Parathyroid adenoma (tissue), 2 donors: ENCODE data around the gene GLB1L3.

ENCODE experiments used
- H2AFZ ChIP-seq: fragments of 300-600 bp; sonication (generic); one replicate; pipeline ENCODE4 v1.7.0; 2017; ENCODE audit warnings: antibody characterized with exemption, mild to moderate bottlenecking
- H3K27ac ChIP-seq: fragments of 300-600 bp; sonication (generic); one replicate; pipeline ENCODE4 v1.7.0; 2017
- H3K27me3 ChIP-seq: fragments of 300-600 bp; sonication (generic); one replicate; pipeline ENCODE4 v1.7.0; 2017; ENCODE audit warnings: low read length; ENCODE audit not compliant: control insufficient read depth, insufficient read depth
- H3K36me3 ChIP-seq: fragments of 300-600 bp; sonication (generic); one replicate; pipeline ENCODE4 v1.7.0; 2017; ENCODE audit warnings: low read length; ENCODE audit not compliant: control insufficient read depth, insufficient read depth
- H3K4me1 ChIP-seq: fragments of 300-600 bp; sonication (generic); one replicate; pipeline ENCODE4 v1.7.0; 2017; ENCODE audit warnings: control low read depth
- H3K4me2 ChIP-seq: fragments of 300-600 bp; sonication (generic); one replicate; pipeline ENCODE4 v1.7.0; 2017; ENCODE audit warnings: low read length
- H3K4me3 ChIP-seq: fragments of 300-600 bp; sonication (generic); one replicate; pipeline ENCODE4 v1.7.0; 2017; ENCODE audit warnings: low read depth, low read length
- H3K79me2 ChIP-seq: fragments of 300-600 bp; sonication (generic); one replicate; pipeline ENCODE4 v1.7.0; 2017; ENCODE audit warnings: control low read depth
- H3K9ac ChIP-seq: fragments of 300-600 bp; sonication (generic); one replicate; pipeline ENCODE4 v1.7.0; 2017; ENCODE audit warnings: mild to moderate bottlenecking
- H3K9me3 ChIP-seq: fragments of 300-600 bp; sonication (generic); one replicate; pipeline ENCODE4 v1.7.0; 2017; ENCODE audit warnings: low read length; ENCODE audit not compliant: control insufficient read depth
- CTCF ChIP-seq: fragments of 300-600 bp; sonication (generic); IDR thresholded peaks from one replicate; pipeline ENCODE4 v1.7.0; 2017; ENCODE audit warnings: antibody characterized with exemption, mild to moderate bottlenecking
- donor health status: primary hyperparathyroidism.

Gene GLB1L3

GRCh38 chr11:134361661-134362060 lies 85.5 kb downstream of the GLB1L3 start:
- no peak overlapping the region for H3K9ac ChIP-seq

GRCh38 chr11:134362192-134362901 lies 86.2 kb downstream of the GLB1L3 start:
- Histone ChIP-seq H3K9me3 (no peaks in the 10 kb centered on the region), H3K9ac (no peak overlapping the region)

More at GRCh38 chr11:134361661-134362060, 85.5 kb downstream of the GLB1L3 start:
- Histone ChIP-seq H3K27ac (no peak overlapping the region), H3K36me3 (no peaks in the 10 kb centered on the region), H3K27me3 (no peaks in the 10 kb centered on the region), H3K4me1 (peaks cover 11% of the 10 kb centered on the region), H3K4me2 (no peak overlapping the region), H3K9me3 (no peaks in the 10 kb centered on the region), H3K4me3 (no peak overlapping the region), H3K79me2 (no peaks in the 10 kb centered on the region), H2AFZ (no peak overlapping the region)
- no peak for TF ChIP-seq CTCF

DNA sequence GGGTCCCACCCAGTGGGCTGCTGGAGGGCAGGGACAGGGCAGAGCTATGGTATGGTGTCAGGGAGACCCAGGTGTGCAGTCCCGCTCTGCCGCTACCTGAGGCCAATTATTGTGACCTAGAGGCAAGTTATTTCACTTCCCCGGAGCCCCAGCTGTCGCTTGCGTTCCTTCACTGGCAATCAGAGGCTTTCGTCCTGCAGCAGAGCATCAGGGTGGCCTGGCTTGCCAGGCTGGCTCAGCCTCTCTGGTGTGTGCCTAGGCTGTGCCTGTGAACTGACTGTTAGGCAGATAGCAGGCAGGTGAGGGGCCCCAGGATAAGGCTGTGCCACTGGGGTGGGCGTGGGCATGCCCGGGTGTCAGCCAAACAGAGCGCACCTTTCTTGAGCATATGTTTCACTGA lies 87.0 kb downstream of the GLB1L3 start:
- Histone ChIP-seq H3K4me2 (no peak overlapping the region), H3K36me3 (no peaks in the 10 kb centered on the region), H3K4me3 (no peak overlapping the region), H3K9ac (no peak overlapping the region), H2AFZ (no peak overlapping the region), H3K4me1 (peaks cover 11% of the 10 kb centered on the region), H3K27me3 (no peaks in the 10 kb centered on the region), H3K79me2 (no peaks in the 10 kb centered on the region), H3K27ac (peak overlapping the region; percentile 54), H3K9me3 (no peaks in the 10 kb centered on the region)
- no peak for TF ChIP-seq CTCF

More at GRCh38 chr11:134362192-134362901, 86.2 kb downstream of the GLB1L3 start:
- no peak overlapping the region for H2AFZ ChIP-seq
- no peak overlapping the region for H3K4me3 ChIP-seq
- no peak overlapping the region for H3K27ac ChIP-seq
- no peak for TF ChIP-seq CTCF
- H3K36me3 ChIP-seq = no peaks in the 10 kb centered on the region
- H3K4me2 ChIP-seq = no peak overlapping the region
- no peaks in the 10 kb centered on the region for H3K79me2 ChIP-seq
- H3K4me1 ChIP-seq = peaks cover 11% of the 10 kb centered on the region
- no peaks in the 10 kb centered on the region for H3K27me3 ChIP-seq

DNA sequence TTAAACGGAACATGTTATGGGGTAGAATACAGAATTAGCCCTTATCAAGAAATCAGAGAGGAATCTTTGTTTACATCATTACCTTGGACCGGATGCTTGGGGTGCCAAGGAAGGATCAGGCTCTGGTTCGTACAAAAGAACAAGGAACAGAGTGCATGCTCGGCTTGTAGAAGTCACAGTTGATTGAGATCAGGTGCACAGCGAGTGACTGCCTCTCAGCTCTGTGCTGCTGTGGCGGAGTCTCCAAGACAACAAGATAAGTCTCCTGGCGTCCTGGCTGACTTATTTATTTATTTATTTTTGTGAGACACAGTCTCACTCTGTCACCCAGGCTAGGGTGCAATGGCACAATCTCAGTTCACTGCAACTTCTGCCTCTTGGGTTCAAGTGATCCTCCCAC lies 87.4 kb downstream of the GLB1L3 start:
- TF ChIP-seq CTCF = no peak
- Histone ChIP-seq H3K36me3 (no peaks in the 10 kb centered on the region), H3K4me3 (no peak overlapping the region)

GRCh38 chr11:134364261-134364660 lies 88.1 kb downstream of the GLB1L3 start:
- H3K9me3 ChIP-seq = no peaks in the 10 kb centered on the region
- no peaks in the 10 kb centered on the region for H3K79me2 ChIP-seq
- H3K4me1 ChIP-seq = peaks cover 11% of the 10 kb centered on the region
- H3K4me3 ChIP-seq = no peak overlapping the region
- no peaks in the 10 kb centered on the region for H3K36me3 ChIP-seq
- H3K27me3 ChIP-seq = no peaks in the 10 kb centered on the region
- TF ChIP-seq CTCF = no peak
- H3K27ac ChIP-seq = no peak overlapping the region
- no peak overlapping the region for H3K4me2 ChIP-seq
- no peak overlapping the region for H3K9ac ChIP-seq
- no peak overlapping the region for H2AFZ ChIP-seq

More for the DNA sequence above, 87.4 kb downstream of the GLB1L3 start:
- H2AFZ ChIP-seq = no peak overlapping the region
- no peak overlapping the region for H3K9ac ChIP-seq
- H3K4me2 ChIP-seq = no peak overlapping the region
- no peaks in the 10 kb centered on the region for H3K79me2 ChIP-seq
- no peaks in the 10 kb centered on the region for H3K27me3 ChIP-seq
- H3K4me1 ChIP-seq = peaks cover 11% of the 10 kb centered on the region
- H3K27ac ChIP-seq = peak overlapping the region; percentile 42
- no peaks in the 10 kb centered on the region for H3K9me3 ChIP-seq
